Measurements from ENCODE around the gene LMO3. TPM values are rescaled to one million over a fixed set of nuclear protein-coding genes. Genes with fewer than 3 reads are reported as not detected.

The LMO3 gene
- total and polyA plus RNA-seq, 2 of the 4 experiments (the other 2 are of a cell fraction), result 0.54 to 0.84 TPM

DNA sequence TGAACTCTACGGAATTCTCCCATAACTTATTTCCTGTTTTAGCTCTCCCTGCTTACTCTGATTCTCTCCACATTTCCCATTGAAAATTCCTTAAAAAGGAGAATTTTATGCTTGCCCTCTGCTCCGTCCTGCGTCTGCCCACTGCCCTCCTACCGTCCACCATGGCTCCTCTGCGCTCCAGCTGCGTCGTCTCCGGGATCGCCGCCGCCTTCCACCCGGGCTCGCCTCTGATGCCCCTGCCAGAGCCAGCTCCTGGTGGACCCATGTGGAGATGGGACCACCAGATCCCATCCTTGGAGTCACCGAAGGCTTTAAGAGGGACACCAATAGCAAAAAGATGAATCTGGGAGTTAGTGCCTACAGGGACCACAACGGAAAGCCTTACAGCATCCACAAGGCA lies 92.7 kb downstream of the LMO3 start:
- Histone ChIP-seq H2AK9ac (replicated peaks; ENCODE audit: low read depth, low read length, poor library complexity) (no peak overlapping the region), H4K20me1 (ENCODE audit: insufficient read depth, low read length) (no peaks in the 10 kb centered on the region), H3K56ac (ENCODE audit: extremely low read depth, insufficient read depth, low read length) (no peak overlapping the region), H3K27ac (ENCODE audit: insufficient read depth, low read length) (no peak overlapping the region), H3K36me3 (ENCODE audit: control insufficient read depth, insufficient read depth, low read length) (no peaks in the 10 kb centered on the region), H2BK15ac (ENCODE audit: low read depth, low read length) (no peak overlapping the region), H2BK20ac (ENCODE audit: low read depth, low read length) (no peak overlapping the region), H3K18ac (ENCODE audit: low read depth, low read length) (no peak overlapping the region), H2AFZ (replicated peaks; ENCODE audit: low read length, poor library complexity) (no peak overlapping the region), H2BK120ac (ENCODE audit: low read depth, low read length) (no peak overlapping the region), H3K27me3 (ENCODE audit: control insufficient read depth, insufficient read depth, low read length) (no peaks in the 10 kb centered on the region), H3K9me3 (ENCODE audit: control insufficient read depth, insufficient read depth, low read length) (no peaks in the 10 kb centered on the region; the same call in 1 of the 2 replicates), H3K14ac (replicated peaks; ENCODE audit: low read depth, low read length) (no peak overlapping the region), H3K23ac (ENCODE audit: low read depth, low read length) (no peak overlapping the region), H3K4ac (ENCODE audit: low read depth, low read length) (no peak overlapping the region), H2AK5ac (ENCODE audit: low read depth, low read length) (no peak overlapping the region), H3K4me3 (ENCODE audit: insufficient read depth, low read depth, low read length) (no peak overlapping the region), H4K5ac (ENCODE audit: low read depth, low read length) (no peak overlapping the region), H3K9ac (ENCODE audit: low read depth, low read length) (no peak overlapping the region), H4K91ac (ENCODE audit: insufficient read depth, low read depth, low read length) (no peak overlapping the region), H2BK5ac (ENCODE audit: low read depth, low read length, poor library complexity, severe bottlenecking) (no peak overlapping the region), H3K9me1 (ENCODE audit: insufficient read depth, low read length) (no peaks in the 10 kb centered on the region), H3K4me1 (ENCODE audit: control insufficient read depth, insufficient read depth, low read length) (no peaks in the 10 kb centered on the region), H4K8ac (ENCODE audit: low read depth in 2 of 2, low read length in 2 of 2) (no peak overlapping the region), H3K79me1 (ENCODE audit: low read depth in 1 of 2, low read length in 2 of 2) (no peaks in the 10 kb centered on the region), H3K4me2 (ENCODE audit: low read depth, low read length) (no peak overlapping the region)
- in situ Hi-C loops (cut with MboI; ENCODE audit: low sequenced_read_pairs) (no loop called here), intact Hi-C loops (cut with micrococcal nuclease) (no loop called here), dilution Hi-C loops (cut with HindIII; ENCODE audit: low sequenced_read_pairs, unreplicated experiment) (no loop called here)
- DNase-seq, result no peak
- no TSS peak for BruUV-seq (replicated peaks)
- CTCF ChIA-PET, result no interaction called here
- POLR2A ChIA-PET (ENCODE audit: unreplicated experiment), result no interaction called here
- 98% methylated on average over 8 of the region's 15 CpGs; no CpG with 5 or more reads in 1 of the 2 experiments for WGBS, 2 experiments (ENCODE audit: extremely low coverage in 2 of 2, insufficient read length in 1 of 2)
- no peak for TF ChIP-seq NFE2L2 (IDR thresholded peaks at IDR 0.05; ENCODE audit: low read depth, low read length)
- TF ChIP-seq RCOR1 (IDR thresholded peaks at IDR 0.05; ENCODE audit: insufficient replicate concordance, low read length), result no peak
- no peak for TF ChIP-seq RFX5 (IDR thresholded peaks at IDR 0.05; ENCODE audit: low read depth, low read length)
- TF ChIP-seq MXI1 (IDR thresholded peaks at IDR 0.05; ENCODE audit: borderline replicate concordance, low read depth, low read length), result no peak
- ATAC-seq (ENCODE audit: low read depth), result no peak
